HG03039 (cell line): ENCODE data around the gene NCOR2.

Experiments used
- ATAC-seq: cut with Tn5 transposase; IDR thresholded peaks from one replicate; pipeline ENCODE4 v1.9.1; 2021; ENCODE audit warnings: mild to moderate bottlenecking, moderate library complexity; ENCODE audit not compliant: unreplicated experiment

NCOR2 gene

GRCh38 chr12:124566997-124567672 is at the start of gene NCOR2:
Gene NCOR2 (minus strand): TSS chr12:124567612. CDS start chr12:124495251, 72,361 bp downstream.
- peak; percentile 26 for ATAC-seq

- no peak for ATAC-seq
Measured at GRCh38 chr12:124616394-124617221, 49.2 kb upstream of the NCOR2 start.

GRCh38 chr12:124614512-124615292 is 47.3 kb upstream of the NCOR2 start:
- no peak for ATAC-seq

GRCh38 chr12:124613151-124613585 is 45.8 kb upstream of the NCOR2 start:
- no peak for ATAC-seq

- ATAC-seq = no peak
Measured at GRCh38 chr12:124612410-124612680, 44.9 kb upstream of the NCOR2 start.

- no peak for ATAC-seq
Measured at GRCh38 chr12:124611559-124612409, 44.4 kb upstream of the NCOR2 start.

- no peak for ATAC-seq
Measured at GRCh38 chr12:124610629-124611558, 43.5 kb upstream of the NCOR2 start.

GRCh38 chr12:124610021-124610612 is 42.7 kb upstream of the NCOR2 start:
- no peak for ATAC-seq

- ATAC-seq = no peak
Measured at GRCh38 chr12:124609041-124609989, 41.9 kb upstream of the NCOR2 start.

GRCh38 chr12:124608450-124608870 is 41.0 kb upstream of the NCOR2 start:
- no peak for ATAC-seq

- ATAC-seq = no peak
Measured at GRCh38 chr12:124607681-124608425, 40.4 kb upstream of the NCOR2 start.

GRCh38 chr12:124605883-124606774 is 38.7 kb upstream of the NCOR2 start:
- no peak for ATAC-seq

- ATAC-seq = no peak
Measured at GRCh38 chr12:124605150-124605882, 37.9 kb upstream of the NCOR2 start.

- no peak for ATAC-seq
Measured at GRCh38 chr12:124604264-124604680, 36.9 kb upstream of the NCOR2 start.

- no peak for ATAC-seq
Measured at GRCh38 chr12:124603831-124604251, 36.4 kb upstream of the NCOR2 start.

GRCh38 chr12:124603100-124603541 is 35.7 kb upstream of the NCOR2 start:
- ATAC-seq = no peak
